ENCODE measurements around the gene MAGI3. TPM values are rescaled to one million over a fixed set of nuclear protein-coding genes. Genes with fewer than 3 reads are reported as not detected.

Gene MAGI3
- total RNA-seq, 1 experiment from 2014 or later: 7.2 TPM

DNA sequence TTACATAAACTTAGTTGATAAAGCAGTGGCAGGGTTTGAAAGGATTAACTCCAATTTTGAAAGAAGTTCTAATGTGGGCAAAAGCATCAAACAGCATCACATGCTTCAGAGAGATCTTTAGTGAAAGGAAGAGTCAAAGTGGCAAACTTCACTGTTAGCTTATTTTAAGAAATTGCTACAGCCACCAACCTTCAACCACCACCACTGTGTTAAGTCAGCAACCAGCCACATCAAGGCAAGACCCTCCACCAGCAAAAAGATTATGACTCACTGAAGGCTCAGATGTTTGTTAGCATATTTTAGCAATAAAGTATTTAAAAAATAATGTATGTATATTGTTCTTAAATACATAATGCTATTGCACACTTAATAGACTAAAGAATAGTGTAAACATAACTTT lies 21.3 kb upstream of the MAGI3 start:
- ChIA-PET CTCF (no interaction called here), POLR2A (ENCODE audit: unreplicated experiment) (no interaction called here)
- H3K36me3 ChIP-seq (ENCODE audit: low read depth, low read length): no peaks in the 10 kb centered on the region
- H3K4me2 ChIP-seq (ENCODE audit: low read length): no peak overlapping the region
- H3K9me3 ChIP-seq (ENCODE audit: low read length): no peaks in the 10 kb centered on the region
- ATAC-seq (no peak), DNase-seq (no peak)
- H4K20me1 ChIP-seq (ENCODE audit: low read length): no peaks in the 10 kb centered on the region
- TF ChIP-seq EZH2 (IDR thresholded peaks at IDR 0.05; ENCODE audit: low read length, unreplicated experiment) (no peak), EZH2phosphoT487 (IDR thresholded peaks at IDR 0.05; ENCODE audit: borderline replicate concordance, low read length) (no peak)
- TF ChIP-seq, protein P1, sequence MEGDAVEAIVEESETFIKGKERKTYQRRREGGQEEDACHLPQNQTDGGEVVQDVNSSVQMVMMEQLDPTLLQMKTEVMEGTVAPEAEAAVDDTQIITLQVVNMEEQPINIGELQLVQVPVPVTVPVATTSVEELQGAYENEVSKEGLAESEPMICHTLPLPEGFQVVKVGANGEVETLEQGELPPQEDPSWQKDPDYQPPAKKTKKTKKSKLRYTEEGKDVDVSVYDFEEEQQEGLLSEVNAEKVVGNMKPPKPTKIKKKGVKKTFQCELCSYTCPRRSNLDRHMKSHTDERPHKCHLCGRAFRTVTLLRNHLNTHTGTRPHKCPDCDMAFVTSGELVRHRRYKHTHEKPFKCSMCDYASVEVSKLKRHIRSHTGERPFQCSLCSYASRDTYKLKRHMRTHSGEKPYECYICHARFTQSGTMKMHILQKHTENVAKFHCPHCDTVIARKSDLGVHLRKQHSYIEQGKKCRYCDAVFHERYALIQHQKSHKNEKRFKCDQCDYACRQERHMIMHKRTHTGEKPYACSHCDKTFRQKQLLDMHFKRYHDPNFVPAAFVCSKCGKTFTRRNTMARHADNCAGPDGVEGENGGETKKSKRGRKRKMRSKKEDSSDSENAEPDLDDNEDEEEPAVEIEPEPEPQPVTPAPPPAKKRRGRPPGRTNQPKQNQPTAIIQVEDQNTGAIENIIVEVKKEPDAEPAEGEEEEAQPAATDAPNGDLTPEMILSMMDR (conservative IDR thresholded peaks at IDR 0.05; ENCODE audit: low read depth, low read length): no peak
- BruUV-seq (replicated peaks): no TSS peak
- no peaks in the 10 kb centered on the region for H3K9me2 ChIP-seq (replicated peaks; ENCODE audit: low read length)
- intact Hi-C loops (cut with micrococcal nuclease): no loop called here
- no peaks in the 10 kb centered on the region for H3F3A ChIP-seq (ENCODE audit: low read length, unreplicated experiment)
- H3K4me1 ChIP-seq (ENCODE audit: insufficient read depth, low read length): no peaks in the 10 kb centered on the region
- no peaks in the 10 kb centered on the region for H3K79me2 ChIP-seq (ENCODE audit: low read length)
- no peak overlapping the region for H3K4me3 ChIP-seq (ENCODE audit: low read length)
- H3K9ac ChIP-seq (ENCODE audit: low read length): no peak overlapping the region
- H3K27me3 ChIP-seq (ENCODE audit: low read length): no peaks in the 10 kb centered on the region
- no peak overlapping the region for H2AFZ ChIP-seq (ENCODE audit: low read length)
- H3K27ac ChIP-seq (ENCODE audit: low read length): no peak overlapping the region

DNA sequence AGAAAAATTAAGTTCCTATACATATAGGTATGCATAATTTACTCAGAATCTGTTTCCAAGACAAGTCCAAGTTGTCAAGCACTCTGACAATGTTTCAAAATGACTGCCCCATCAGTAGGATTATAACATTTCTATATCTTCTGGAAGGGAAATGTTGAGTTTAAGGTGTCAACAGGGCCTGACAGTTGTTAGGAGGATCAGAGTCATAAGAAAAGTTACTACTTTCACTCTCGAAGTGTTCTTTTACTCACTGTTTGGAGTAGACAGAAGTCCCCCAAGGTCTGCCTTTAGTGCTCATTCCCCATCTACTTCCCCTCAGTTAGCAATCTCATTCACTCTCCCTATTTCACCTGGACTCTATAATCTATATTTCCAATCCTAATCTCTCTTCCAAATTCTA lies 20.6 kb upstream of the MAGI3 start:
- Histone ChIP-seq H3K27me3 (ENCODE audit: low read length) (no peaks in the 10 kb centered on the region), H3K79me2 (ENCODE audit: low read length) (no peaks in the 10 kb centered on the region), H3K4me3 (ENCODE audit: low read length) (no peak overlapping the region), H3K4me2 (ENCODE audit: low read length) (no peak overlapping the region), H3K9me3 (ENCODE audit: low read length) (no peaks in the 10 kb centered on the region), H3K9me2 (replicated peaks; ENCODE audit: low read length) (no peaks in the 10 kb centered on the region), H3K9ac (ENCODE audit: low read length) (no peak overlapping the region), H4K20me1 (ENCODE audit: low read length) (no peaks in the 10 kb centered on the region), H3K36me3 (ENCODE audit: low read depth, low read length) (no peaks in the 10 kb centered on the region), H2AFZ (ENCODE audit: low read length) (no peak overlapping the region), H3K27ac (ENCODE audit: low read length) (no peak overlapping the region), H3K4me1 (ENCODE audit: insufficient read depth, low read length) (no peaks in the 10 kb centered on the region), H3F3A (ENCODE audit: low read length, unreplicated experiment) (no peaks in the 10 kb centered on the region)
- TF ChIP-seq, protein P1 (conservative IDR thresholded peaks at IDR 0.05; ENCODE audit: low read depth, low read length): no peak
- TF ChIP-seq EZH2 (IDR thresholded peaks at IDR 0.05; ENCODE audit: low read length, unreplicated experiment) (no peak), EZH2phosphoT487 (IDR thresholded peaks at IDR 0.05; ENCODE audit: borderline replicate concordance, low read length) (no peak)
- no peak for ATAC-seq
- DNase-seq: no peak
- BruUV-seq (replicated peaks): no TSS peak
- ChIA-PET POLR2A (ENCODE audit: unreplicated experiment) (no interaction called here), CTCF (no interaction called here)
- intact Hi-C loops (cut with micrococcal nuclease): no loop called here

DNA sequence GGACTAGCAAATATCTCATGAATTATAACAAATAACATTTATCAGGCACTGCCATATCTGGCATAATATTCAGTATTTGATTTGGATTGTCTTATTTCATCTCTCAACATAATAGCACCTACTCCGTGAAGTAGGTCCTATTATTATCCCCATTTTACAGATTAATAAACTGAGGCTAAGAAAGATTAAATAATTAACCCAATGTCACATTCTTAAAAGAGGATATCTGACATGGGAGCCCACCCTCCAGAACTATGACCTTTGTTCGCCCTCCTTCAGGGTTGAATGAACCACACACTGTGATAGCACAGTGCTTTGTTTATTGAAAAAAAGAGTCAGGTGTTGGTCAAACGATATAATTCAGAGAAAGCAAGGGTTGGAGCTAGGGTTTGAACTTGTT lies 19.4 kb upstream of the MAGI3 start:
- Histone ChIP-seq H2AFZ (ENCODE audit: low read length) (no peak overlapping the region), H3K9me3 (ENCODE audit: low read length) (no peaks in the 10 kb centered on the region), H3K27me3 (ENCODE audit: low read length) (no peaks in the 10 kb centered on the region), H3K27ac (ENCODE audit: low read length) (no peak overlapping the region), H3K36me3 (ENCODE audit: low read depth, low read length) (no peaks in the 10 kb centered on the region), H4K20me1 (ENCODE audit: low read length) (no peaks in the 10 kb centered on the region), H3K4me2 (ENCODE audit: low read length) (no peak overlapping the region), H3K4me1 (ENCODE audit: insufficient read depth, low read length) (no peaks in the 10 kb centered on the region), H3K4me3 (ENCODE audit: low read length) (no peak overlapping the region), H3K9me2 (replicated peaks; ENCODE audit: low read length) (no peaks in the 10 kb centered on the region), H3F3A (ENCODE audit: low read length, unreplicated experiment) (no peaks in the 10 kb centered on the region), H3K9ac (ENCODE audit: low read length) (no peak overlapping the region), H3K79me2 (ENCODE audit: low read length) (no peaks in the 10 kb centered on the region)
- no TSS peak for BruUV-seq (replicated peaks)
- ATAC-seq (no peak), DNase-seq (no peak)
- TF ChIP-seq EZH2 (IDR thresholded peaks at IDR 0.05; ENCODE audit: low read length, unreplicated experiment): no peak
- TF ChIP-seq, protein P1 (conservative IDR thresholded peaks at IDR 0.05; ENCODE audit: low read depth, low read length): no peak
- TF ChIP-seq EZH2phosphoT487 (IDR thresholded peaks at IDR 0.05; ENCODE audit: borderline replicate concordance, low read length): no peak
- ChIA-PET CTCF (no interaction called here), POLR2A (ENCODE audit: unreplicated experiment) (no interaction called here)
- intact Hi-C loops (cut with micrococcal nuclease): no loop called here

Data from PC-3 (cell line).